Activated CD4-positive, alpha-beta memory T cell treated with anti-CD3 and anti-CD28 coated beads, Interleukin-2, amount 10 ng/mL, durations not matched to agents 7 days and 5 days (primary cell): ENCODE results near the gene EPHA3. TPM values are rescaled to one million over a fixed set of nuclear protein-coding genes. Genes with fewer than 3 reads are reported as not detected.

Source experiments
- CTCF ChIA-PET: fragments of 350-600 bp; sonication (Branson Sonifier 250); formaldehyde crosslinking; loops from one replicate; lab custom pipeline; 2021; ENCODE audit warnings: antibody characterized with exemption, inconsistent platforms; lab: Charles Lee
- POLR2A ChIA-PET: fragments of 350-600 bp; sonication (Branson Sonifier 250); formaldehyde crosslinking; loops from one replicate; lab custom pipeline; 2021; ENCODE audit warnings: antibody characterized with exemption; lab: Charles Lee
- DNase-seq: peaks from one replicate; pipeline ENCODE4 v3.0.0-alpha.2; 2020
- H3K27ac Mint-ChIP-seq: one replicate; pipeline ENCODE4 v1.8.0; 2021; ENCODE audit warnings: mild to moderate bottlenecking, mixed read lengths
- H3K27me3 Mint-ChIP-seq: one replicate; pipeline ENCODE4 v1.8.0; 2021; ENCODE audit warnings: mixed read lengths
- H3K36me3 Mint-ChIP-seq: one replicate; pipeline ENCODE4 v1.8.0; 2021; ENCODE audit warnings: low read depth, mixed read lengths
- H3K4me1 Mint-ChIP-seq: one replicate; pipeline ENCODE4 v1.8.0; 2021; ENCODE audit warnings: mixed read lengths
- H3K4me3 Mint-ChIP-seq: one replicate; pipeline ENCODE4 v1.8.0; 2021; ENCODE audit warnings: mild to moderate bottlenecking, mixed read lengths
- H3K9me3 Mint-ChIP-seq: one replicate; pipeline ENCODE4 v1.8.0; 2021; ENCODE audit warnings: mixed read lengths
- total RNA-seq, 2 experiments: library from RNA; stranded (reverse); gene quantifications; one replicate each; pipeline ENCODE4 v1.2.3, GENCODE V29; 2021

Gene EPHA3
- total RNA-seq = under 1 TPM in 1 of 2 experiments, not detected in 1; 0.05 TPM

DNA sequence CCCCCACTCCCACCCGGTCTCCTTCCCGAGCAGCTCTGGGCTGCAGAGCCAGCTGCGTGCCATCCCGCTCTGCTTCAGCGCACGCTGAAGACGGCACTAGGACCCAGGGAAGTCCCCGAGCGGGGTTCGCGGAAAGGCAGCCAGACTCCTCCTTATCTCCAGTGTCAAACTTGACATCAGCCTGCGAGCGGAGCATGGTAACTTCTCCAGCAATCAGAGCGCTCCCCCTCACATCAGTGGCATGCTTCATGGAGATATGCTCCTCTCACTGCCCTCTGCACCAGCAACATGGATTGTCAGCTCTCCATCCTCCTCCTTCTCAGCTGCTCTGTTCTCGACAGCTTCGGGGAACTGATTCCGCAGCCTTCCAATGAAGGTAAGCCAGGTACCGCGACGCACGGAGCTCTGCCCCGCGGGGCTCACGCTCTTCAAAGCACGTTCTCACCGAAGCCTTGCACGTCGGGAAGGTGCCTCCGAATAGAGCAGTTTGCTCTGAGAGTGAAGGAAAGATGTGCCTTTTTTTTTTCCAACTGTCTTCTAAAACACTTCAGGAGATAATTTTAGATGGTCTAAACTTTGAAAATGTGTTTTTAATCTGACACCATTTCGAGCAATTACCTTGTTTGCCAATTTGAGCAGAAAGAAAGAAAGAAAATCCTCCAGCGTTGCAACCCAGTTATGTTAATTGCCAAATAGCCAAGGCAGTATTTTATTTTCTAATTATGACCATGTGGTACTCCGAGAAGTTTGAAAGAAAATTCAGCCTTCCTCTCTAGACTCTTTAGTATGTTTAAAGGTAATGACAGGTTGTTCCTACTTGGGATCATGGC is at the start of gene EPHA3:
Gene EPHA3 (plus strand): TSS at position 161 of the 830 bp plus-strand sequence. CDS start 128 bp downstream, at position 289.
- H3K9me3 Mint-ChIP-seq = no peaks in the 10 kb centered on the region
- peaks cover 12% of the 10 kb centered on the region for H3K4me1 Mint-ChIP-seq
- no peaks in the 10 kb centered on the region for H3K36me3 Mint-ChIP-seq
- H3K27me3 Mint-ChIP-seq = peaks cover 18% of the 10 kb centered on the region
- H3K27ac Mint-ChIP-seq = no peak within 1 kb of the TSS
- ChIA-PET CTCF (no interaction called here), POLR2A (no interaction called here)
- DNase-seq = peak; percentile 40
- peak within 1 kb of the TSS; percentile 58 for H3K4me3 Mint-ChIP-seq

DNA sequence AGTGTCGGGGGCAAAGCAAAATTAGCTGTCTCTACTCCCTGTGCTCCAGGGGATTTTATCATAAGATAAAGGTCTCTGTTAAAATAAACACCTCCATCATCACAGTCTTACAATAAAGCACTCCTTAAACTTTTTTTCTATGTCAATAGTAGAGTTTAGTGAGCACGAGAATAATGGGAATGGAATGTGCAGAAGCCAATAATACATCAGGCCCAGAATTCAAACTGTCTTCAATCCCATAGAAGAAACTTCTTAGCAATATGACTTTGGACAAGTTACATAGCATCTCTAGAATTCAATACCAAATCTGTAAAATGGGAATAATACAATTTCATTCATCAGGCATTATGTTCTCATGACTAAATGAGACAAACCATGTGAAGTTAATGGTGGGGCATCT is 49.0 kb upstream of the EPHA3 start:
- no peaks in the 10 kb centered on the region for H3K4me1 Mint-ChIP-seq
- CTCF ChIA-PET = no interaction called here
- POLR2A ChIA-PET = no interaction called here
- H3K4me3 Mint-ChIP-seq = no peak overlapping the region
- H3K36me3 Mint-ChIP-seq = no peaks in the 10 kb centered on the region
- no peak overlapping the region for H3K27ac Mint-ChIP-seq
- H3K9me3 Mint-ChIP-seq = no peaks in the 10 kb centered on the region
- no peaks in the 10 kb centered on the region for H3K27me3 Mint-ChIP-seq
- no peak for DNase-seq

DNA sequence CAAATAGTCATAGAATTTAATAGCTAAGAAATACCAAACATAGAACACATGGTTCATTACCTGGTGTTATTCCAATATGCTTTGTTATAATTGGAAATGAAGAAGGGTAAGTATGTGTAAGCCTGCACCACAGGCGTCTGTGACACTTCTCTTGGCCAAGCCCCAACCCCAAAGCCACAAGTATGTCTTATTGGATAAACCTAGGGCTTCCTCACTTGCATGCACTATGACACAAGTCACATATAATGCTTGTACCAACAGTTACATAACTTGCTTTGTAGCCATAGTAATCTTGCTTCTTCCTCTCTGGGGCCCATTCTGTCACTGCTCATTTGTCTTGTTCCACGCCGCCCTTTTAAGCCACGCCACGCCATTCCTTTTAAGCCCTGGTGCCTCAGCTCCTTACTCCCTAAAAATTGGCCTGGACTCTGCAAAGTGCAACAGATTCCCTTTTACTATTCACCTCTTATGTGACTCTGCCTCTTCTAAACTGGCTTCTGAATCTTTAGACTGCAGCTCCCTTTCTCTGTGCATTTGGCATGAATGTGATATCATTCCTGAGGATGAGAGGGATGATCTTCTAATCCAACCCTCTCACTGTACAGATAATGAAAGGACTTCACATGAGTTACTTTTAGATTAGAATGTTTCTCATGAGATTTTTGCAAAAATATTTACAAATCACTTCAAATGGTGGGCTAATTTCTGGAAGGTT is 48.1 kb upstream of the EPHA3 start:
- no peak overlapping the region for H3K4me3 Mint-ChIP-seq
- no peak overlapping the region for H3K27ac Mint-ChIP-seq
- DNase-seq = no peak
- H3K36me3 Mint-ChIP-seq = no peaks in the 10 kb centered on the region
- H3K9me3 Mint-ChIP-seq = no peaks in the 10 kb centered on the region
- no peaks in the 10 kb centered on the region for H3K4me1 Mint-ChIP-seq
- CTCF ChIA-PET = no interaction called here
- POLR2A ChIA-PET = no interaction called here
- no peaks in the 10 kb centered on the region for H3K27me3 Mint-ChIP-seq

DNA sequence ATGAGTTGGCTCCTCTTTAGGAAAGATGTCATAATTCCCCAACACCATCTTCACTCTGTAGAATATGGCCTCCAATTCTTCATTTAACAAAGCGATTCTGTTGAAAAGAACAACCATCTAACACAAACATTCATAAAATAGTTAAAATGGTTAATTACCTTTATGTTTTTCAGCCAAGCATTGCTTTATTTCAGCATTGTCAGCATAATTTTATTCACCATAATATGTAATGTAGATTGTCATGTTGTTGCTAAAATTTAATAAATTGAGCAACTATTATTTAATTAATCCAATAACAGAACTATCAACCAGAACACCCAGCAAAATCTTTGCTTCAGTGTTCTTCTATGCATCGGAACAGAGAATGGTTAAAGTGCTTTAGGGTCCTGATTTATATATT is 46.2 kb upstream of the EPHA3 start:
- Mint-ChIP-seq H3K36me3 (no peaks in the 10 kb centered on the region), H3K9me3 (no peaks in the 10 kb centered on the region), H3K27ac (no peak overlapping the region), H3K4me3 (no peak overlapping the region), H3K27me3 (no peaks in the 10 kb centered on the region), H3K4me1 (no peaks in the 10 kb centered on the region)
- no peak for DNase-seq
- POLR2A ChIA-PET = no interaction called here
- CTCF ChIA-PET = no interaction called here

DNA sequence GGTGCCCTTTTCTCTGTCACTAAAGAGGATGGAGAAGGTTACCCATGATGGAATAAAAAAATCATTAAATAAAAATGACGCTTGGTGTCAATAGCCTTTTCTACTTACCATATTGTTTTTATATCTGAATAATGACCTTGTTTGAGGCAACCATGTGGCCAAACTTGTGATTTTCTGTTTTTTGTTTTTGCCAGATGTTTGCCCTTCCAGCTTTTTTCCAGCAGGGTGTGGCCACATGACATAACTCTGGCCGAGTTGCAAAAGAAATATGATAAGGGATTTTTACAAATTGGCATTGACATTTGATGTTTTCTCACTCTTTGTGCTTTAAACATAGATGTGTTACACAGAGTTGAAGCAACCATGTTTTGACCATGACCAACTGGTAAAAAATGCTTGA is 39.7 kb upstream of the EPHA3 start:
- H3K9me3 Mint-ChIP-seq = no peaks in the 10 kb centered on the region
- ChIA-PET CTCF (no interaction called here), POLR2A (no interaction called here)
- no peaks in the 10 kb centered on the region for H3K4me1 Mint-ChIP-seq
- H3K27ac Mint-ChIP-seq = no peak overlapping the region
- DNase-seq = no peak
- no peaks in the 10 kb centered on the region for H3K36me3 Mint-ChIP-seq
- no peak overlapping the region for H3K4me3 Mint-ChIP-seq
- H3K27me3 Mint-ChIP-seq = no peaks in the 10 kb centered on the region

DNA sequence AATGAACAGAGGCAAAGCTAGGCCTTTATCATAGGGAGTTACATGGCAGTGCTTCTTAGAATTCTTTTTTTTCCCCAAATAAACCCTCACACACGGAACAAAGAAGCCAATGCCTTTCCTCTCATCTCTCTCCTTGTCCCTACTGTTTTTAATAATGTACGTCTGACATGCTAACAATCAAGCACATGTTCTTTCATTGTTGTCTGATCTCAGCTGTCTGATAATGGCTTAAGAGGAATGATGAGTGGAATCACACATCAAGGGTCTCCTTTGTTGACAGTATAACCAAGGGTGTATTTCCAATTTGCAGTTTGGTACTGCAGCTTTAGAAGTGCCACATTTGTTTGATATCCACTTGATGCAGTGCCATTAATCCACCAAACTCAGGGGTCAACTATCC is 34.8 kb upstream of the EPHA3 start:
- Mint-ChIP-seq H3K36me3 (no peaks in the 10 kb centered on the region), H3K27me3 (no peaks in the 10 kb centered on the region), H3K4me1 (no peaks in the 10 kb centered on the region), H3K4me3 (no peak overlapping the region), H3K27ac (no peak overlapping the region), H3K9me3 (peaks cover 6% of the 10 kb centered on the region)
- POLR2A ChIA-PET = no interaction called here
- CTCF ChIA-PET = no interaction called here
- DNase-seq = no peak

DNA sequence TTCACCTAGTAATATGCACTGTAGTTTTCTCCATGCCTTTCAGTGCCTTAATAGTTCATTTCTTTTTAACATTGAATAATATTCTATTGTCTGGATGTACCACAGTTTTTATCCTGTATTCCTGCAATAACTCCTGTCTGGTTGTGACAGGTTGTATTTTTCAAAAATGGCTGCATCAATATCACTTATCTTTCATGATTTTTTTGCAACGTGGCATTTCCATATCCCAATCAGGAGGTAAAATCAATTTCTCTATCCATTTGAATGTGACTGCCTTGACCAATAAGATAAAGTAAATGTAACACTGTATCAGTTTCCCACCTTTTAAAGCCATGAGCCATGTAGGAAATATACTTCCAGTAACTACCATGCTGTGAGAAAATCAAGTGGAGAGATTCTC is 27.5 kb upstream of the EPHA3 start:
- Mint-ChIP-seq H3K4me3 (no peak overlapping the region), H3K27me3 (no peaks in the 10 kb centered on the region), H3K36me3 (no peaks in the 10 kb centered on the region), H3K4me1 (no peaks in the 10 kb centered on the region), H3K9me3 (peaks cover under 1% of the 10 kb centered on the region), H3K27ac (no peak overlapping the region)
- CTCF ChIA-PET = no interaction called here
- no peak for DNase-seq
- POLR2A ChIA-PET = no interaction called here

DNA sequence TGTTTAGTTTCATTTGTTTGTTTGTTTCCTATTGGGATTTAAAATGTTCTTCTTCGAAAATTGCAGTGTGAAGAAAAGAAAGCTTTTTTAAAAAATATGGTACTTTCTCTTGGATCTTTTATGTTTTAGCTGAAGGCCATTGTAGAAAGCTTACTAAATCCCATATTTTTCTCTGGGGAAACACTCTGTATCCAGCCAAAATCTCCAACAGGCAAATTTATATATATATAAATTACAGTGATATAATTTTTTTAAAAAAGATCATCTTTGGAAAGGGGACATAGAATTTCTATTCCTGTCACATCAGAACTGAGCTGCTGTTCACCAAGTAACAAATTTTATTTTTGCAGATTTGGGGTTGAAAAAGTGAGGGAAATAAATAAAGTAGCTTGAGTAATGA is 19.6 kb upstream of the EPHA3 start:
- ChIA-PET POLR2A (no interaction called here), CTCF (no interaction called here)
- no peak for DNase-seq
- H3K9me3 Mint-ChIP-seq = peaks cover 2% of the 10 kb centered on the region
- H3K27me3 Mint-ChIP-seq = no peaks in the 10 kb centered on the region
- H3K4me3 Mint-ChIP-seq = no peak overlapping the region
- H3K36me3 Mint-ChIP-seq = no peaks in the 10 kb centered on the region
- no peak overlapping the region for H3K27ac Mint-ChIP-seq
- no peaks in the 10 kb centered on the region for H3K4me1 Mint-ChIP-seq

DNA sequence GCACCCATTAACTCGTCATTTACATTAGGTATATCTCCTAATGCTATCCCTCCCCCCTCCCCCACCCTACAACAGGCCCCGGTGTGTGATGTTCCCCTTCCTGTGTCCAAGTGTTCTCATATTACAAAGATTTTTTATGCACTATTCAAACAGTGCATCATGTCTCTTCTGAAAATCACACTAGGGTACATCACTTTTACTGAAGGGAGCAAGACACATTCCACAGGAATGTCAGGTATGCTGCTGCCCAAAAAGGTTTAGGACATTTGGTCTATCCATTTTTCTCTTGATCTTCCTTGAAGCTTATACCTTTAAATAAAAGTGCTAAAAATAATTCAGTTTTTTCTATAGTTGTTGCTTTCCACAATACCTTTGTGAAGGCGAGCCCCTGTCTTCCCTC is 9.2 kb upstream of the EPHA3 start:
- CTCF ChIA-PET = no interaction called here
- no peak for DNase-seq
- H3K4me3 Mint-ChIP-seq = no peak overlapping the region
- H3K4me1 Mint-ChIP-seq = no peaks in the 10 kb centered on the region
- H3K9me3 Mint-ChIP-seq = no peaks in the 10 kb centered on the region
- POLR2A ChIA-PET = no interaction called here
- no peaks in the 10 kb centered on the region for H3K27me3 Mint-ChIP-seq
- no peaks in the 10 kb centered on the region for H3K36me3 Mint-ChIP-seq
- H3K27ac Mint-ChIP-seq = no peak overlapping the region

DNA sequence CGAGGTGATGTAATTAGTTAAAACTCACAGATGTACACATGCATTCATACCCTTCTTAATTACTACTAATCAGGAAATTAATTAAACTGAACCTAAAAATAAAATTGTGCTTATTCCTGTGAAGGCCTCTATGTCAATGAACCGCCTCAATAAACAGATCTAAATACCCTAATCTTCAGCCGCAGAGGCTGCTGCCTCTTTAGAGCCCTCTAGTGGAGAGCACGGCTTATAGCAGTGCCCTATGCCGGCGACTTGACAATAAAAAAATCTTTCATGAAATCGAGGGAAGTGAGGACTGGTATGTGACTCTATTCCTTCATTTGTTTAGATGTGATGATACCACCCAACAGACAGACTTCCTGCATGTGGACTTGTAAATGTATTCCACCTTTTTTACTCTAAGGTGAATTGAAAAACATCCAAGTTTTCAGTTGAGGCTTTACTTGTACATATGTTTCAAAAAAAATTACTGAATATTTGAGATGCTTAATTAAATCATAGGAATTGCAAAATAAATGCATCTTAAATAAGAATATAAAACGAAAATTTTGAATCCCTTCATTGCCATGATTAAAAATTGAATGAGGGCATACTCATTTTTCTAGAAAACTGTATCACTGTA is 8.3 kb upstream of the EPHA3 start:
- POLR2A ChIA-PET = no interaction called here
- Mint-ChIP-seq H3K4me1 (no peaks in the 10 kb centered on the region), H3K36me3 (no peaks in the 10 kb centered on the region), H3K4me3 (no peak overlapping the region), H3K27ac (no peak overlapping the region), H3K9me3 (no peaks in the 10 kb centered on the region), H3K27me3 (no peaks in the 10 kb centered on the region)
- DNase-seq = peak; percentile 36
- CTCF ChIA-PET = no interaction called here

DNA sequence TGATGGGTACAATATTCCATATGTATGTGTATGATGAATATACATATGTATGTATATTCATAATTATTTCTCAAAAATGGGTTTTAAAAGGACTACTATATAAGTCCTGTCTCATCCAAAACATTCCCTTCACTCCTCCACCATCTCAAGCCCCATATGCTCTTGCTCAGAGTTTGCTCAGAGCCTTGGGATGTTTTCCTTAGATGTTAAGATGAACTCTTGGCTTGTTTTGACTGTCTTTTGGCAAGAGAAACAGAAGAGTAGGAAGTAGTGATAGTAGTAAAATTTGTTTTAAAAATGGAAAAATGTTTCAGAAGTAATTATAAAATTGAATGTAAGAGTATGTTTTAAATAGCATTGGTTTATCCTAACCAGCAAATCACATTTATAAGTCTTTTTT is 6.2 kb upstream of the EPHA3 start:
- CTCF ChIA-PET = no interaction called here
- POLR2A ChIA-PET = no interaction called here
- no peaks in the 10 kb centered on the region for H3K4me1 Mint-ChIP-seq
- H3K4me3 Mint-ChIP-seq = no peak overlapping the region
- no peaks in the 10 kb centered on the region for H3K9me3 Mint-ChIP-seq
- no peak overlapping the region for H3K27ac Mint-ChIP-seq
- H3K27me3 Mint-ChIP-seq = no peaks in the 10 kb centered on the region
- H3K36me3 Mint-ChIP-seq = no peaks in the 10 kb centered on the region
- DNase-seq = no peak

DNA sequence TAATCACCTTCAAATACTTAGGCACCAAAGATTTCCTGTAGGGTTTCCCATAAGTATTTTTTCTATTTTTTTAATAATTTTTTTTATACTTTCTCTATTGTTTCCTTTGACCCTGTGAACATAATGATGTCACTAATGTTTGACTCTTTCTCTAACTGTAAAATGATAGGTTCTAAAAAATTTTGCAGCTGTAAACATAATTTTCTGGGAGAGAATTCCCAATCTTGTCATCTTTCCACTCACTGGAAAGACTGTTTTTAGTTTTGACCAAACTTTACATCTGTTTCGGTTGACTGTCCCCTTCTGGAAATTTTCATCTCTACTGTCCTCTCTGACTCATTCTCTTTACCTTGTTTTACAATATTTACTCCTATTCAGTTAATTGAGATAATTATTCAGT is 5.5 kb upstream of the EPHA3 start:
- POLR2A ChIA-PET = no interaction called here
- Mint-ChIP-seq H3K4me1 (peaks cover 2% of the 10 kb centered on the region), H3K4me3 (no peak overlapping the region), H3K9me3 (no peaks in the 10 kb centered on the region), H3K27me3 (peaks cover 2% of the 10 kb centered on the region), H3K27ac (no peak overlapping the region), H3K36me3 (no peaks in the 10 kb centered on the region)
- CTCF ChIA-PET = no interaction called here
- DNase-seq = no peak

DNA sequence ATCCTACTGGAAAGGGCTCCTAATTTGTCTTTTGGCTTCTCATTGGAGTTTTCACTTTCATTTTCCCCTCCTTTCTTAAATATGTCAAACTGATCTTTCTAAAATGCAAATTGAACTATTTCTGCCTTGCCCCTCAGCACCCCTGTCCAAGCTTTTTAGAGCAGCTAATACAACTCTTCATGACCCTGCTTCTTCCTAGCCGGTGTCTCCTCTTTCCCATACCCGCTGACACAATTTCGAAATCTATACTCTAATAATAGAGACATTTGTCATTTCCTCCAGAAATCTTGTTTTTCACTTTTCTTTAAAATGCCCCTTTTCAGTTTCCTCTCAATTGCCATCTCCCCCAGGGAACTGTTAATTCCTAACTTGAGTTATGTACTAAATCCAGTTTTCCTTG is 2.9 kb upstream of the EPHA3 start:
- peaks cover 12% of the 10 kb centered on the region for H3K4me1 Mint-ChIP-seq
- POLR2A ChIA-PET = no interaction called here

More for the DNA sequence above, 2.9 kb upstream of the EPHA3 start:
- no peak for DNase-seq
- CTCF ChIA-PET = no interaction called here
- H3K27ac Mint-ChIP-seq = no peak overlapping the region
- H3K27me3 Mint-ChIP-seq = peaks cover 18% of the 10 kb centered on the region
- H3K4me3 Mint-ChIP-seq = no peak overlapping the region
- H3K9me3 Mint-ChIP-seq = no peaks in the 10 kb centered on the region
- H3K36me3 Mint-ChIP-seq = no peaks in the 10 kb centered on the region
